ENCODE data around the gene KCNQ1. TPM values are rescaled to one million over a fixed set of nuclear protein-coding genes. Genes with fewer than 3 reads are reported as not detected.
"Not testable (repeated sequence)": the region's sequence is repeated elsewhere in the genome, so short reads cannot be mapped to it uniquely, and the experiment has no call there.

Gene KCNQ1
- polyA plus RNA-seq, 2 donors, result 0.31 to 0.52 TPM

GRCh38 chr11:2480067-2480873 lies 35.5 kb downstream of the KCNQ1 start:
- 56 to 59% methylated on average over 6 of the region's 6 CpGs for WGBS, 2 donors
- not testable (repeated sequence) for H3K27me3 ChIP-seq (ENCODE audit: control insufficient read depth in 1 of 2, insufficient read depth in 2 of 2, low read length in 2 of 2); H3K4me3 ChIP-seq (ENCODE audit: low read depth in 1 of 2, low read length in 2 of 2); H3K36me3 ChIP-seq (ENCODE audit: control insufficient read depth in 2 of 2, insufficient read depth in 2 of 2, low read length in 1 of 2); H3K4me1 ChIP-seq (ENCODE audit: control insufficient read depth in 2 of 2, insufficient read depth in 2 of 2, low read length in 1 of 2); H3K9me3 ChIP-seq (ENCODE audit: control insufficient read depth in 2 of 2, insufficient read depth in 1 of 2, low read depth in 1 of 2, low read length in 1 of 2); H3K27ac ChIP-seq (ENCODE audit: low read depth in 2 of 2, low read length in 1 of 2)

- WGBS, 2 donors, result 28 to 55% methylated on average over 7 of the region's 7 CpGs
- Histone ChIP-seq H3K4me1 (ENCODE audit: control insufficient read depth in 2 of 2, insufficient read depth in 2 of 2, low read length in 1 of 2) (peaks cover 0 to 6% of the 10 kb centered on the region in 2 donors), H3K27me3 (ENCODE audit: control insufficient read depth in 1 of 2, insufficient read depth in 2 of 2, low read length in 2 of 2) (no peaks in the 10 kb centered on the region), H3K4me3 (ENCODE audit: low read depth in 1 of 2, low read length in 2 of 2) (no peak overlapping the region), H3K36me3 (ENCODE audit: control insufficient read depth in 2 of 2, insufficient read depth in 2 of 2, low read length in 1 of 2) (no peaks in the 10 kb centered on the region), H3K27ac (ENCODE audit: low read depth in 2 of 2, low read length in 1 of 2) (no peak overlapping the region), H3K9me3 (ENCODE audit: control insufficient read depth in 2 of 2, insufficient read depth in 1 of 2, low read depth in 1 of 2, low read length in 1 of 2) (peaks cover 0 to 5% of the 10 kb centered on the region in 2 donors)
These were observed 36.0 kb downstream of the KCNQ1 start for GRCh38 chr11:2480874-2481220.

GRCh38 chr11:2481253-2481652 lies 36.4 kb downstream of the KCNQ1 start:
- no peak overlapping the region for H3K27ac ChIP-seq (ENCODE audit: low read depth in 2 of 2, low read length in 1 of 2)
- 42 to 51% methylated on average over 14 of the region's 14 CpGs for WGBS, 2 donors

GRCh38 chr11:2482204-2482603 lies 37.4 kb downstream of the KCNQ1 start:
- Histone ChIP-seq H3K9me3 (ENCODE audit: control insufficient read depth in 2 of 2, insufficient read depth in 1 of 2, low read depth in 1 of 2, low read length in 1 of 2) (peaks cover 0 to 8% of the 10 kb centered on the region in 2 donors), H3K27ac (ENCODE audit: low read depth in 2 of 2, low read length in 1 of 2) (no peak overlapping the region), H3K4me1 (ENCODE audit: control insufficient read depth in 2 of 2, insufficient read depth in 2 of 2, low read length in 1 of 2) (peaks cover 0 to 6% of the 10 kb centered on the region in 2 donors), H3K4me3 (ENCODE audit: low read depth in 1 of 2, low read length in 2 of 2) (no peak overlapping the region), H3K36me3 (ENCODE audit: control insufficient read depth in 2 of 2, insufficient read depth in 2 of 2, low read length in 1 of 2) (no peaks in the 10 kb centered on the region), H3K27me3 (ENCODE audit: control insufficient read depth in 1 of 2, insufficient read depth in 2 of 2, low read length in 2 of 2) (peaks cover 0 to 2% of the 10 kb centered on the region in 2 donors)
- 73 to 78% methylated on average over 3 of the region's 3 CpGs for WGBS, 2 donors

More at GRCh38 chr11:2481253-2481652, 36.4 kb downstream of the KCNQ1 start:
- Histone ChIP-seq H3K27me3 (ENCODE audit: control insufficient read depth in 1 of 2, insufficient read depth in 2 of 2, low read length in 2 of 2) (no peaks in the 10 kb centered on the region), H3K4me3 (ENCODE audit: low read depth in 1 of 2, low read length in 2 of 2) (no peak overlapping the region), H3K4me1 (ENCODE audit: control insufficient read depth in 2 of 2, insufficient read depth in 2 of 2, low read length in 1 of 2) (peaks cover 0 to 6% of the 10 kb centered on the region in 2 donors), H3K36me3 (ENCODE audit: control insufficient read depth in 2 of 2, insufficient read depth in 2 of 2, low read length in 1 of 2) (no peaks in the 10 kb centered on the region), H3K9me3 (ENCODE audit: control insufficient read depth in 2 of 2, insufficient read depth in 1 of 2, low read depth in 1 of 2, low read length in 1 of 2) (peaks cover 0 to 5% of the 10 kb centered on the region in 2 donors)

GRCh38 chr11:2482745-2483144 lies 37.9 kb downstream of the KCNQ1 start:
- no peaks in the 10 kb centered on the region for H3K36me3 ChIP-seq (ENCODE audit: control insufficient read depth in 2 of 2, insufficient read depth in 2 of 2, low read length in 1 of 2)
- peaks cover 0 to 6% of the 10 kb centered on the region in 2 donors for H3K4me1 ChIP-seq (ENCODE audit: control insufficient read depth in 2 of 2, insufficient read depth in 2 of 2, low read length in 1 of 2)
- H3K27ac ChIP-seq (ENCODE audit: low read depth in 2 of 2, low read length in 1 of 2), result no peak overlapping the region
- no peak overlapping the region for H3K4me3 ChIP-seq (ENCODE audit: low read depth in 1 of 2, low read length in 2 of 2)
- peaks cover 0 to 2% of the 10 kb centered on the region in 2 donors for H3K27me3 ChIP-seq (ENCODE audit: control insufficient read depth in 1 of 2, insufficient read depth in 2 of 2, low read length in 2 of 2)
- H3K9me3 ChIP-seq (ENCODE audit: control insufficient read depth in 2 of 2, insufficient read depth in 1 of 2, low read depth in 1 of 2, low read length in 1 of 2), result peaks cover 0 to 8% of the 10 kb centered on the region in 2 donors
- 74 to 80% methylated on average over 5 of the region's 5 CpGs for WGBS, 2 donors

- peaks cover 0 to 6% of the 10 kb centered on the region in 2 donors for H3K4me1 ChIP-seq (ENCODE audit: control insufficient read depth in 2 of 2, insufficient read depth in 2 of 2, low read length in 1 of 2)
- no peak overlapping the region for H3K27ac ChIP-seq (ENCODE audit: low read depth in 2 of 2, low read length in 1 of 2)
- peaks cover 0 to 2% of the 10 kb centered on the region in 2 donors for H3K27me3 ChIP-seq (ENCODE audit: control insufficient read depth in 1 of 2, insufficient read depth in 2 of 2, low read length in 2 of 2)
- no peak overlapping the region for H3K4me3 ChIP-seq (ENCODE audit: low read depth in 1 of 2, low read length in 2 of 2)
- peaks cover 0 to 6% of the 10 kb centered on the region in 2 donors for H3K9me3 ChIP-seq (ENCODE audit: control insufficient read depth in 2 of 2, insufficient read depth in 1 of 2, low read depth in 1 of 2, low read length in 1 of 2)
- no peaks in the 10 kb centered on the region for H3K36me3 ChIP-seq (ENCODE audit: control insufficient read depth in 2 of 2, insufficient read depth in 2 of 2, low read length in 1 of 2)
- WGBS, 2 donors, result 45 to 69% methylated on average over 14 of the region's 14 CpGs
These were observed 38.6 kb downstream of the KCNQ1 start for GRCh38 chr11:2483426-2483825.

- no peak overlapping the region for H3K27ac ChIP-seq (ENCODE audit: low read depth in 2 of 2, low read length in 1 of 2)
- H3K4me3 ChIP-seq (ENCODE audit: low read depth in 1 of 2, low read length in 2 of 2), result no peak overlapping the region
- 93 to 94% methylated on average over 16 of the region's 16 CpGs for WGBS, 2 donors
- H3K9me3 ChIP-seq (ENCODE audit: control insufficient read depth in 2 of 2, insufficient read depth in 1 of 2, low read depth in 1 of 2, low read length in 1 of 2), result peaks cover 4 to 7% of the 10 kb centered on the region in 2 donors
- peaks cover 0 to 2% of the 10 kb centered on the region in 2 donors for H3K27me3 ChIP-seq (ENCODE audit: control insufficient read depth in 1 of 2, insufficient read depth in 2 of 2, low read length in 2 of 2)
- no peaks in the 10 kb centered on the region for H3K36me3 ChIP-seq (ENCODE audit: control insufficient read depth in 2 of 2, insufficient read depth in 2 of 2, low read length in 1 of 2)
- H3K4me1 ChIP-seq (ENCODE audit: control insufficient read depth in 2 of 2, insufficient read depth in 2 of 2, low read length in 1 of 2), result peaks cover 0 to 6% of the 10 kb centered on the region in 2 donors
These were observed 39.8 kb downstream of the KCNQ1 start for GRCh38 chr11:2484576-2485125.

GRCh38 chr11:2488004-2488403 lies 43.2 kb downstream of the KCNQ1 start:
- Histone ChIP-seq H3K4me1 (ENCODE audit: control insufficient read depth in 2 of 2, insufficient read depth in 2 of 2, low read length in 1 of 2) (no peaks in the 10 kb centered on the region), H3K4me3 (ENCODE audit: low read depth in 1 of 2, low read length in 2 of 2) (no peak overlapping the region), H3K27me3 (ENCODE audit: control insufficient read depth in 1 of 2, insufficient read depth in 2 of 2, low read length in 2 of 2) (peaks cover 0 to 2% of the 10 kb centered on the region in 2 donors), H3K9me3 (ENCODE audit: control insufficient read depth in 2 of 2, insufficient read depth in 1 of 2, low read depth in 1 of 2, low read length in 1 of 2) (peaks cover 4 to 9% of the 10 kb centered on the region in 2 donors), H3K27ac (ENCODE audit: low read depth in 2 of 2, low read length in 1 of 2) (no peak overlapping the region), H3K36me3 (ENCODE audit: control insufficient read depth in 2 of 2, insufficient read depth in 2 of 2, low read length in 1 of 2) (no peaks in the 10 kb centered on the region)

GRCh38 chr11:2489083-2489482 lies 44.3 kb downstream of the KCNQ1 start:
- Histone ChIP-seq H3K36me3 (ENCODE audit: control insufficient read depth in 2 of 2, insufficient read depth in 2 of 2, low read length in 1 of 2) (no peaks in the 10 kb centered on the region), H3K4me1 (ENCODE audit: control insufficient read depth in 2 of 2, insufficient read depth in 2 of 2, low read length in 1 of 2) (no peaks in the 10 kb centered on the region), H3K4me3 (ENCODE audit: low read depth in 1 of 2, low read length in 2 of 2) (no peak overlapping the region), H3K9me3 (ENCODE audit: control insufficient read depth in 2 of 2, insufficient read depth in 1 of 2, low read depth in 1 of 2, low read length in 1 of 2) (peaks cover 4 to 9% of the 10 kb centered on the region in 2 donors), H3K27me3 (ENCODE audit: control insufficient read depth in 1 of 2, insufficient read depth in 2 of 2, low read length in 2 of 2) (peaks cover 0 to 2% of the 10 kb centered on the region in 2 donors), H3K27ac (ENCODE audit: low read depth in 2 of 2, low read length in 1 of 2) (no peak overlapping the region)
- 30 to 32% methylated on average over 2 of the region's 2 CpGs for WGBS, 2 donors

- 85 to 93% methylated on average over 1 of the region's 1 CpG for WGBS, 2 donors
- not testable (repeated sequence) for H3K27ac ChIP-seq (ENCODE audit: low read depth in 2 of 2, low read length in 1 of 2); H3K27me3 ChIP-seq (ENCODE audit: control insufficient read depth in 1 of 2, insufficient read depth in 2 of 2, low read length in 2 of 2)
These were observed 53.1 kb downstream of the KCNQ1 start for GRCh38 chr11:2497951-2498350.

More at GRCh38 chr11:2497951-2498350, 53.1 kb downstream of the KCNQ1 start:
- not testable (repeated sequence) for H3K4me3 ChIP-seq (ENCODE audit: low read depth in 1 of 2, low read length in 2 of 2); H3K36me3 ChIP-seq (ENCODE audit: control insufficient read depth in 2 of 2, insufficient read depth in 2 of 2, low read length in 1 of 2); H3K9me3 ChIP-seq (ENCODE audit: control insufficient read depth in 2 of 2, insufficient read depth in 1 of 2, low read depth in 1 of 2, low read length in 1 of 2); H3K4me1 ChIP-seq (ENCODE audit: control insufficient read depth in 2 of 2, insufficient read depth in 2 of 2, low read length in 1 of 2)

Data from esophagus (tissue), 2 donors.